KG1 (cell line): ENCODE data around the gene PACS2.
A peak's percentile ranks its signal among the peaks of the same experiment; 100 is the strongest.

Source experiments
- DNase-seq: peaks from one replicate; lab custom pipeline; 2025; lab: John Stamatoyannopoulos, UW

PACS2 gene

DNA sequence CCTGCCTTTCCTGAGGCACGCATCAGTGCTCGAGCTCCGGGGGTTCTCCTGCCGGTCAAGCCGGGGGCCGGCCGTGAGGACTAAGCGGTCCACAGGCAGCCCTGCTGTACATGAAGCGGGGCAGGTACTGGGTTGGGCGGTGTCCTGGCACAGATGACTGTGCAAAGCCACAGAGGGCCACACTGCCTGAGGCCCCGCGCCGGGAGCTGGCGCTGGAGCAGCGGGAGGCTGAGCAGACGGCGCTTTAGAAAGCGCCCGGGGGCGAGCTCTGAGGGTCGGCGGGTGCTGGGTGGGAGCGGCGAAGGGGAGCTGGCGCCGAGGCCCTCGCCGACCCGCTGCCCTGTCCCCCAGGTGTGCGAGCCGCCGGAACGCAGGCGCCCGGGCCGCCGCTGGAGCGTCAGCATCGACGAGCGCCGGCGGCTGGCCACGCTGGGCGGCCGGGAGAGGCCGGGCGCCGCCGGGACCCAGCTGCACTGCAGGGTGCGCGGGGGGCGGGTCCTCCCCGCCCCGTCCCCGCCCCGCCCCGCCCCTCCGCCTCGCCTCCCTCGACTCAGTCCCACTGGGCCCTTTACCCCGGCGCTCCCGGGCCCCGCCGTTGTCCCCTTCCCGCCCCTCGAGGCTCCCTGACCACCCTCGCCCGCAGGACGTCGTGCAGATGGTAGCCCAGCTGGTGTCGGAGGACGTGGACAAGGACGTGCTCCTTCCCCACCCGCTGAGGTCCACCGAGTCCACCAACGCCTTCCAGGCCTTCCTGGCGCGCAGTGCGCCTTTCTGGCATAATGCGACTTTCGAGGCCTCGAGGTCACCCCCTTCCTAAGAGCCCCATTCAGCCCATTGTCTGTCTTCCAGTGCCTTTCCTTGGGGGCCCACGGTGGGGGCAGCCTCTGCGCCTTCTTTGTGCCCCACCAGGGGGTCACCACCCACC is 96.7 kb downstream of the PACS2 start:
- DNase-seq, result no peak

DNA sequence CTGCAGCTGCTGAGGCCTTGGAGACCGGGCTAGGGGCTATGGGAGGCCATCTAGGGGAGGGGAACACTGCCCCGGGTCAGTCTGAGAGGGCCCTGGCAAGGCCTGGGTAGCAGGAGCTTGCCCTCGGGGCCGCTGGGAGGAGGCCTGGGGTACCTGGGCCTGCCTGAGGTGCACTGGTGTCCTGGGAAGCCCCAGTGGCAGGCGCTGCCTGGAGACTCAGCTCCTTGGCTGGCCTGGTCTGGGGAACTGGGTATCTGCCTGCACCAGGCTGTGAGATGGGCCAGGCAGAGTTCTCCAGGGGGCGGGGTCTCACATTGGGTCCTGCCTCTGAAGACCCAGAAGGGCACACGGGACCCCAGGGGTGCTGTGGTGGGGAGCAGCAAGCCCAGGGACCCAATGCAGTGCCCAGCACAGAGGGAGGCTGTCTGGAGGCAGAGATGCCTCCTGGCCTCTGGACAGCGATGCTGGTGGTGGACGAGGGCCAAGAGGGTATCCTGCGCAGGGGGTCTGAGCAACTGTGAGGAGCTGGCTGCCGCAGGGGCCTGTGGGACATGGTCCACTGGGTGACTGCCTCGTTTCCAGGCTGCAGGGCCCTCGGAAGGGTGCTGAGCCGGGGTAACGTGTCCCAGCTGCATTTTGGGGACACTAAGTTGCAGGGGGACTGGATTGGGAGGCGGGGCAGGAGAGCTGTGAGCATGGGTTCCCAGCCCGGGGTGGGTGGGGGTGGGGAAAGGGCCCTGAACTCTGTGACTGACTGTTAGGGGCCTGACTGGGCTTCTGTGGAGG is 97.6 kb downstream of the PACS2 start:
- DNase-seq, result no peak

DNA sequence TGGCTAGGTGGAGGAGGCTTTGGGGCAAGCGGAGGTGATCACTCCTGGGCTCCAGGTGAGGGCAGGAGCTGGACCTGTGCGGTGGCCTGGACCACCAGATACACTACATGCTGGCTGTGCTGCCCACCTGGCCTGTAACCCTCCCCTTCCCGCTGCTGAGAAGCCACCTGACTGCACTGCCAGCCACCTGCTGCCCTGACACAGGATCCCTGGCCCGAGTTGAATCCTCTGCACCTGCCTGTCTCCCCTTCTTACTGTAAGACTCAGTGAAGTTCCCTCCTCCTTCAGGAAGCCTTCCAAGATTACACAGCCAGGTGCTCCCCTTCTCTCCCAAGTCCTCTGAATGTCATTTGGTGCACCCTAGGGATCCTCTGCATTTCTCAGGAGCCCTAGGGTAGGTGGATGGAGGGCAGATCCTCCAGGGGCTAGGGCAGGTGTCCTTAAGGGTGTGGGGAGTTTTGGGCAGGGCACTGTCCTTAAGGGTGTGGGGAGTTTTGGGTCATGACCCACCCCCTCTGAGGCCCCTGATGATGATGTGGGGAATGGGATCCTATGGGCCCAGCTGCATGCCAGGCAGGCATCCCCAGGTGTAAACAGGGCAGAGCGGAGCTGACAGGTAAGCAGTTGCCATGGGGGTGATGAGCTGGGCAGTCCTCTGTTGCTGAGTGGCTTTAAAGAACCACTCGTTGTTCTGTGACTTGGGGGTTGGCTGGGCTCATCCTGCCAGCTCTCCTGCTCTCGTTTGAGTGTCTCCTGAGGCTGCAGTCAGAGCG is 98.4 kb downstream of the PACS2 start:
- DNase-seq, result no peak

DNA sequence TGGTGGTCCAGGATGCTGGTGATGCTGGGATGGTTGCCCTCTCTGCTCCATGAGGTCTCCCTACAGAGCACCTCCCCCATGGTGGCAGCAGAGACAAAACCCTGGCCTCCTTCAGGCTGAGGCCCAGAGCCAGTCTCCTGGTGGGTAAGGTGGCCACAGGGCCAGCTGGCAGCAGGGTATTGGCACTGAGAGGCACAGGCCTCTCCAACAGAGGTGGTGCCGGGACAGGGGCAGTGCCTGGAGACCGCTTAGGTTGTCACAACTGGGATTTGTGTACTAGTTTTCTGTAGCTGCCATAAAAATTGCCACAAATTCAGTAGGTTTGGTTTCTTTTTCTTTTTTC is 99.0 kb downstream of the PACS2 start:
- DNase-seq, result no peak

DNA sequence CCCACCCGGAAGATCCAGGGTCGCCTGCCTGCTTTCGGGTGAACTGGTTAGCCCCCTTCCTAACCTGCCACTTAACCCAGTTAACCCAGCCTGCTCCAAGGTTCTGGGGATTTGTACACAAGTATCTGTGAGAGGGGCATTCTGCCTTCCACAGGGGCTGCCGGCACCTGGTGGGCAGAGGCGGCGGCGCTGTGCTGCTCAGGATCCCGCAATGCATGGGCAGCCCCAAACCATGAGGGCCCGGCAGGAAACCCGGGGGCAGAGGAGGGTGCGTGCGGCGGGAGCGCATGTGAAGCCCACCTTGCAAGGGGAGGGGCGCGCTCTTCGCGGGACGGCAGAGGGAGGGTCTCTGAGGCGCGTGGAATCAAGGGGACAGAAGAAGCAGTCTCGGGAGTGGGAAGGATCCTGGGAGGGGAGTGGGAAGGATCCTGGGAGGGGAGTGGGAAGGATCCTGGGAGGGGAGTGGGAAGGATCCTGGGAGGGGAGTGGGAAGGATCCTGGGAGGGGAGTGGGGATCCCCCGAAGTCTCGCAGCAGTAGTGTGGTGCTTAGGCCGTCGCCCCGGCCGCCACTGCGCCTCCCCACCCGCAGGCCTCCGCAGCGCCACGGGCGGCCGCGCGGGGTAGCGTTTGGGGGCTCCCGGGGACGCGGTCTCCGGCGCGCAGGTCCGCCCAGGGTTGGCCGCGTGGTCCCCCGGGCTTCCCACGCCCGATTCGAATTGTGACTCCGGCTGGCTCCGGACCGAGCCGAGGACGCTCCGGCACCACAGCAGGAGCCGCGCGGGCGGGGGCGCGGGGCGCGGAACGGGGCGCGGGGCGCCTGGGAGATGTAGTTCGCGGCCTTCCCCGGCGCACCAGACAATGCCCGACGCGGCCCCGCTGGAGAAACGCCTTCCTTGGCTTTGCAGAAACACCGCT is 100.2 kb downstream of the PACS2 start:
- DNase-seq, result peak; percentile 78

DNA sequence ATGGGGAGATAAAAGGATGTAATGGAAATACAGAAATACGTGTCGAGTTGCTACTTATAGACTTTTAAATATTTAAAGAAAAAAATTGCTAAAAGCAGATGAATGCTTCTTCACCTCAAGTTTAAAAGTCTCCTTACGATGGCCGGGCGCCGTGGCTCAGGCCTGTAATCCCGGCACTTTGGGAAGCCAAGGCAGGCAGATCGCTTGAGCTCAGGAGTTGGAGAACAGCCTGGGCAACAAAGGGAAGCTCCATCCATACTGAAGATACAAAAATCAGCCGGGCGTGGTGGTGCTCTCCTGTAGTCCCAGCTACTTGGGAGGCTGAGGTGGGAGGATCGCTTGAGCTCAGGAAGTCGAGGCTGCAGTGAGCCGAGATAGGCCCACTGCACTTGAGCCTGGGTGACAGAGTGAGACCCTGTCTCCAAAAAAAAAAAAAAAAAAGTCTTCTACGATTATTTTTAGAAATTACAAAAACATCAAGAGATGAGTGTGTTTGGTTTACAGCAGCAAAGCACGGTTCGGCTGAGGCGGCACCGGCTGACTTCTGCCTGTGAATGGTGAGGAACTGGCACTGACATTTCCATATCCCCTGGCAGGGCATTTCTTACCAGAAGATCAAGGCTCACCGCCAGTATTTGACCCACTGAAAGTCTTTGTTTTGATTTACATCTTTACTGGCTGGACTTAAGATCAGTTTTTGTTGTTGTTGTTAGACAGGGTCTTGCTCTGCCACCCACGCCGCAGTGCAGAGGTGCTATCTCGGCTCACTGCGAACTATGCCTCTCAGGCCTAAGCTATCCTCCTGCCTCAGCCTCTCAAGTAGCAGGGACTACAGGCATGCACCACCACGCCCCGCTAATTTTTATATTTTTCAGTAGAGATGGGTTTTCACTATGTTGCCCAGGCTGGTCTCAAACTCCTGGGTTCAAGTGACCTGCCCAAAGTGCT is 101.2 kb downstream of the PACS2 start:
- DNase-seq, result no peak

DNA sequence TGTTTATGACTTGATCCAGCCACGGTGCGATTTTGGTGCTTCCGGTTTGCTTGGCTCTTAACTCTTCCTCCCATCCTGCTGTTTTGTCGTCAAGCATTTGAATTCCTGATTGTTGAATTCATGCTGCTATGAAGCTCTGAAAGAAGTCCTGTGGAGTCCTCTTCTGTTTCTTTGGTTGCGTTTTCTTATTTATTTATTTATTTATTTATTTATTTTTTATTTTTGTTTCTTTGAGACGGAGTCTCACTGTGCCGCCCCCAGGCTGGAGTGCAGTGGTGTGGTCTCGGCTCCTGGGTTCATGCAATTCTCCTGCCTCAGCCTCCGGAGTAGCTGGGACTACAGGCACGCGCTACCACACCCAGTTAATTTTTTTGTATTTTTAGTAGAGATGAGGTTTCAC is 102.1 kb downstream of the PACS2 start:
- DNase-seq, result no peak

DNA sequence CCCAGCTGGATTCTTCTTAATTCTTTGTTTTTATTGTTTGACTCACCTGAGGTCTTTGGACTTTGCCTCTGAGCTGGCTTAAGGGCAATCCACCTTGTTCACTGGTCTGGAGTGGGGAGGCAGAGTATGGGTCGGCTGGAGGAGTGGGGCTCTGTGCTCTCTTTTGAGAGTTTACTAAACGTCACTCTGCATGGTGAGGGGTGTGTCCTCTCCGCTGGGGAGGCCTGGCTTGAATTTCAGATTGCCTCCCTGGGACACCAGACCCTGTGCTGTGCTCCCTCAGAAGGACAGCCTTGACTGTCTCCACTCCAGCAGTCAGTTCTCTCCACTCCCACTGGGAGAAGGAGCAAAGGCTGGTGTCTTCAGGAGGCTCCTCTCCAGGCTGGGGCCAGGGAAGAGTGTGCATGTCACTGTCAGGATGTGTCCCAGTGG is 103.2 kb downstream of the PACS2 start:
- no peak for DNase-seq

DNA sequence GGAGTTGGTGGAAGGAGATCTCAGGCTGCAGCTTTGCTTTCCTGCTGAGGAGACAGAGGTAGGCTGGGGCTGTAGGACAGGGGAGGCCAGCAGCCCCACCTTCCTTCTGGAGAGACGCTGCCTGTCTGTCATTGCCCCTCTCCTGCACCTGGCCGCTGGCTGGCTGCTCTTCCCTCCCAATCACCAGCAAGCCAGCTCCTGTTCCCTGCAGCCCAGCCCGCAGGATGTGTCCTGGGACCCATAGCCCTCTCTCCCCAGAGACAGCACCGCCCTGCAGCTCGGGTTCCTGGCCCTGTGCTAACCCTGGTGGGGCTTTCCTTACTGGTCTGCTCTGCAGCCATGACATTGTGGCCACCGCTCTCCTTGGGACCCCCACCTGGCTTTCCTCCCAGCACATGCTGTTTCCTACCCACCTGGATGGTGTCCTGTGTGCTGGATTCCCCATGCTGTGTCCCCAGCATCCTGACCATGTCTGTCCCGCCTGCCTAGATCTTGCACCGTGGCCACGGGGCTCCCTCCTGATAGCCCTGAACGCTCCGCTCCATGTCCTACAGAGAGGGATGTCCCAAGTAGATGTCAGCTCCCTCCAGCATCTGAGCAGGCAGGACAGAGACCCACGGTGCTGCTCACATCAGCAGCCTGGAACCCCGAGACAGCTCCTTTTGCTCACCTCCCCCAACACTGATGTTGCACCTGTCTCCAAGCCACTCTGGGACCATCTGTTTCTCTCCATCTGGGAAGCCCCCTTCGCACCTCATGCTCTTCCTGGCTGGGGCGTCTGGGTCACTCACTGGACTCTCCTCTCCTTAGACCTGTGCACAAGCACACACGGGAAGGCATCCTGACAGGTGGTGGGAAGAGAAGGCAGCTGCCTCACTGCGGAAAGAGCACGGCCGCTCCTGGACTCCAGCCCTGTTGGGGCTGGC is 104.0 kb downstream of the PACS2 start:
- DNase-seq, result no peak

DNA sequence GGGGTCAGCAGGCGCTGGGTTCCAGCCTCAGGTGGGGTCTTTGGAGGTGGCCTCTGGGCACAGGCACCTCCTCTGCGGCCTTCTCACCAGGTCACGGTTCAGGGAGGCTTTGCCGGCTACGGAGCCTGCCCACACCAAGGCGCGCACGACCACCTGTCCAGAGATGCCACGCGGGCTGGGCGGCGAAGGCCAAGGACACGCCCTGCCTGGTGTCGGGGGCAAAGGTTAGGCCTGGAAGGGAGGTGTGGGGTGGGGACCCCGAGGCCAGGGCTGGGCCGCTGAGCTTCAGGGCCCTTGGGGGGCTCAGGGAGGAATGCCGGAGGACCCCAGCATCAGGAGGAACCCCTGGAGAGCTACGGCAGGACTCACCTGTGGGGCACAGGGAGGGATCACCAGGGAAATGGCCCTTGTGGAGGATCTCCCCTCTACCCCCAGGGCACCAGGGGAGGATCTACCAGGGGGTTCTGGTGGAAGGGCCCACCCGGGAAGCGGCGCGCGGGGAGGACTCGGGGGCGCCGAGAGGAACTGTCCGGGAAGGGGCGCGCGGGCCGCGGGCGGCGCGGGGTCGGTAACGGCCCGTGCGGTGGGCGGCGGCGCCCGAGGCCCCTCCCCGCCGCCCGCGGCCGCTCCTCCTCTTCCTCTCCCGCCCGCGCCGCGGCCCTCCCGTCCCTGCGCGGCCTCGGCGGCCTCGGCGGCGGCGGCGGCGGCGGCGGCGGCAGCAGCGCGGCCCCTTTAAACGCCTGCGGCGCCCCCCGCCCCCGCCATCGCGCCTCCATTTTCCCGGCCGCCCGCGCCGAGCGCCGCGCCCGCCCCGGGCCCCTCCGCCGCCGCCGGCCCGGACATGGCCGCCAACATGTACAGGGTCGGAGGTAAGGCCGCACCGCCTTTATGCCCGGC is 104.9 kb downstream of the PACS2 start, which contains the start of gene MTA1:
TSS of gene MTA1 (plus strand) at position 633 of the 897 bp plus-strand sequence. CDS start at position 842, 209 bp downstream.
- no peak for DNase-seq

DNA sequence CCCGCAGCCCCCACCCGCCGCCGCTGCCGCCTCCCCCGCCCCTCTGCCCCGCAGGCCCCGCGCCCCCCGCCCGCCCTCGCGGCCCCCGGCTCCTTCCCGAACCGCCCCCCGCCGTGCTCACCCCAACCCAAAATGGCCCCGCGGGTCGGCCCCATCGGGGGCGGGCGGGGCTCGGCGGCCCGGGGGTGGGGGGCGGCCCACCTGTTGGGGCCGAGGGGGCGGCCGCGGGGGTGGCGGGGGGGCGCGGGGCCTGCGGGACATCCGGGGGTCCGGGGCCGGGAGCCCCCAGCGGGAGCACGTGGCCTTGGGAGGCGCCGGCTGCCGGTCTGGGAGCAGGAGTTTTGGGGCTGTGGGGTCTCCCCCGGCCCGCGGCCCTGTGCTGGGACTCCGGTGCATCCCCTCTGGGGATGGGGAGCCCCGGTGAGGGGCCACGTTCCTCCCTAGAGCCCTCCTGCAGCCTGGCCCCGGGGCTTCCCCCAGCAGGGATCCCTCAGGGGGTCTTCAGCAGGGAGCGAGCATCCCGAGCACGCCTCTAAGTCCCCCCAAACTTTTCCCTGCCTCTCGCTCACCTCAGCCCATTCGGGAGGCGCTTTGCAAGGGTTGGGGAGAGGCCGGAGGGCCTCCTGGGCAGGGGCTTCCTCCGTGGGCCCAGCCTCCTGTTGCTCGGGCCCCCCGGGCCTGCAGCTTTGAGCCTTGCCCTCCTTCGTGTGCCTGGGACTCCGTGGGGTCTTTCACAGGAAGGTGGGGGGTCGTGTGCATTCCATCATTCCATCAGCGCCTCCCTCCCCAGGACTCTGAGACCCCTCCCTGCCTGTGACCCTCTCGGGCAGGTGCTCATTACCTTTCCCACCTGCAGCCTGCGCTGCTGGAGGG is 105.8 kb downstream of the PACS2 start:
- DNase-seq, result no peak

DNA sequence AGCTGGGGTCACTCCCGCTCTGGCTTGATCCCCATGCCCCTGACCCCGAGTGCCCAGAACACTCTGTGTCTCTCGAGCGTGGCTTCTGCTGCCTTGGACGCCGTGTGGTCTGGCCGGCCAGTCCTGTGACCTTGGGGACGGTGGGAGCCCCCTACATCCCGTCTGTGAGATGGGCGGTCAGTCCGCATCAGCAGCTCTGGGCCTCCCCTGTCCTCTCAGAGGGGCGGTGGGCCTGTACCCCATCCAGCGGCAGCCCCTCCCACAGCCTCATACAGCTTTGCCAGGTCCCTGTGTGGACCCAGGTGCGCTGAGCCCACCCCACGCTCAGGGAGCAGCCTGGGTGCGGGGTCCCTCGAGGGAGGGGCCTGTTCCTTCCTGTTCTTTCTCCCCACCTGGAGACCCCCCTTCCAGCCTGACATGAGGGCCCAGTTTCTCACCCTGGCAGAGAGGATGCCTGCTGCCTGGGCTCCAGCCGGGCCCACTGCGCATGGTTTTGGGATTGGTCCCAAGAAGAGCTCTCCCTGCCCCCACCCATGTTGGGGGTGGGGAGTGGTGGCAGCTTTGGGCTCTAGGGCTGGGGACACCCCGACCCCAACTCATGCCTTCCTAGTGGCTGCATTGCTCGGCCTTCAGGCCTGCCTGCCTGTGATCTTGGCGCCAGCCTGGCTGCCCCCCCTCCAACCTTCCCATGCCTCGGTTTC is 106.6 kb downstream of the PACS2 start:
- no peak for DNase-seq

DNA sequence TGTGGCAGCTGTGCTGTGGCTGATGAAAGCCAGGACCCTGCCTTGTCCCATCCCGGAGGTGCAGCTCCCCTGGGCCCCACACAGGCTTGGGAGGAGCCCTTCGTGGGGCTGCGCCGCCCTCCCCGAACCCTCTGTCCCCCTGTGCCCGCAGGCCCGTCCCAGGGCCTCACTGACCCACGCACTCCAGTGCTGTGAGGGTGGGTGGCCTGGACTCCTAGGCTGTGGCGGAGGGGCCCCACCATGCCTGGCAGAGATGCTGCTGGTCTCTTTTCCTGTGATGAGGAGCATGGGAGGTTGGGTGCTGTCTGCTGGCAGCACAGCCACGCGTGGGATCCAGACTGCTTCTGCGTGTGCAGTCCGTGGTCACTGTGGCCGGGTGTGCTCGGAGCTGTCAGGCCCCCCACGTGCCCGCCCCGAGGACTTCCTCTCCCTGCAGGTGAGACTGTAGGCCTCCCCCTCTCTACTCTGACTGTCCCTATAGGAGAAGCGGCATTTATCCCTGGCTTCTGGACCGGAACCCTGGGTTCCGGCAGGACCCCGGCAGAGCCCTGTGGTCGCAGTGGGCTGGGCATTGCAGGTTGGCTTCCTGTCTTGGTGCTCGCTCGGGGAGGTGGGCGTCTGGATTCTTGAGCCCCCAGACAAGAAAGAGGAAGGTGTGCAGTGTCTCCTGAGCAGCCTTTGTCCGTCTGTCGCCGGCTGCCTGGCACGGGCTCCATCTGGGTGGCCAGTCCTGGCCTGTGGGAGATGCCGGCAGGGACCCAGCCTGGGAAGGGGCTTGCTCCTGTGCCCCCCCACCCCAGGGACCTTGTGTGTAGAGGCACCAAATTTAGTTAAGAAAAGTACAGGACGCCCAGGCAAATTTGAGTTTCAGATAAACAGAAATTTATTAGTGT is 107.4 kb downstream of the PACS2 start:
- DNase-seq, result no peak

DNA sequence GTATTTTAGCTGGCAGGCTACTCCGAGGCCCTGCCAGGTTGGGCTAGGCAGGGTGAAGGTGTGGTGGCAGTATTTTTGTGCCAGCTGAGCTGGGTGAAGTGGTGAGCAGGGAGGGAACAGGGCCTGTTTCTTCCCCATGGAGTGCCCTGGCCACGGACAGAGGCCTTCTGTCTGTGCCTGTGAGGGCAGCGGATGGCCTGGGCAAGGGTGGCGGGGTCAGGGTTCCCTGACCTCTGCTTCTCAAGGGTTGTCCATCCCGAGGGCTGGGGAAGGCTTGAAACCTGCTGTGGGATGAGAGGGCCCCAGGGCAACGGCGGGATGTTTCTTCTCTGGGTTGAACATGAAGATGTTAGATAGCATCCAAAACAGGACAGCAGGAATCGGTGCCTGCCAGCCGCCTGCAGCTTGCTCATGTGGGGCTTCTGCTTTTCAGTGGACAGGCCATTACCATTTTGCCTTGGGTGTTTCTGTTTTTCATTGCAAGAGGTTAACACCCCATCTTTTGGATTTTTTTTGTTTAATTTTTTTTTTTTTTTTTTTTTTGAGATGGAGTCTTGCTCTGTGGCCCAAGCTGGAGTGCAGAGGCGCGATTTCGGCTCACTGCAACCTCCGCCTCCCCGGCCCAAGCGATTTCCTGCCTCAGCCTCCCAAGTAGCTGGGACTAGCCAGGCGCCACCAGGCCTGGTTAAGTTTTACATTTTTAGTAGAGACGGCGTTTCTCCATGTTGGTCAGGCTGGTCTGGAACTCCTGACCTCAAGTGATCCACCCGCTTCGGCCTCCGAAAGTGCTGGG is 108.3 kb downstream of the PACS2 start:
- no peak for DNase-seq
